ENCODE data around the gene ANKRD39.

GRCh38 chr2:96874198-96874831 lies 16.5 kb upstream of the ANKRD39 start:
- TF ChIP-seq CTCF (conservative IDR thresholded peaks at IDR 0.05; ENCODE audit: low read depth, low read length) (no peak), EZH2 (IDR thresholded peaks at IDR 0.05; ENCODE audit: low read length, unreplicated experiment) (no peak), EZH2phosphoT487 (IDR thresholded peaks at IDR 0.05; ENCODE audit: borderline replicate concordance, low read length) (no peak)

All from PC-3 (cell line).